HepG2 (cell line): Measurements from ENCODE around the gene CSNK1D. TPM values are rescaled to one million over a fixed set of nuclear protein-coding genes. Genes with fewer than 3 reads are reported as not detected.

ENCODE experiments used
- ATAC-seq: fragments of 200-7000 bp; cut with Tn5 transposase; 3 replicates; pipeline ENCODE4 v1.9.1; 2020; ENCODE audit warnings: mild to moderate bottlenecking, moderate library complexity
- BruUV-seq: library from RNA; stranded (reverse); fragments of 400-500 nt; replicated peaks from 2 replicates; lab custom pipeline; 2021; lab: Mats Ljungman, UMichigan
- CTCF ChIA-PET: fragments of 300-600 bp; formaldehyde crosslinking; extraction: SDS; loops from one replicate; lab custom pipeline; 2021; ENCODE audit warnings: low total read pairs, inconsistent platforms, low intra/inter-chr PET ratio; lab: Yijun Ruan, JAX
- POLR2A ChIA-PET: fragments of 350-600 bp; sonication (Branson Sonifier 250); formaldehyde crosslinking; loops from one replicate; lab custom pipeline; 2020; ENCODE audit warnings: antibody characterized with exemption, inconsistent platforms; lab: Yijun Ruan, JAX
- DNase-seq: peaks from one replicate; pipeline ENCODE4 v3.0.0-alpha.2; 2015; ENCODE audit warnings: low spot score
- FAIRE-seq: peaks from 3 replicates; lab custom pipeline; 2011; peaks lifted over from hg19 to GRCh38; lab: Jason Lieb, UNC
- H2AFZ ChIP-seq: one replicate; pipeline ENCODE4 v1.6.1; 2011; ENCODE audit warnings: low read length, inconsistent platforms
- H3K27ac ChIP-seq: fragments of 300-600 bp; 3 replicates; pipeline ENCODE4 v1.8.0; 2011; ENCODE audit warnings: mixed run types, mild to moderate bottlenecking, mixed read lengths, low read length, inconsistent platforms; ENCODE audit not compliant: insufficient read depth; ENCODE audit errors: extremely low read length
- H3K27me3 ChIP-seq, 2 experiments: fragments of 200-600 bp in 1 of 2; 2 replicates in 1 of 2; 3 replicates in 1 of 2; pipeline versions ENCODE4 v1.6.0 to v1.8.0; 2011; ENCODE audit warnings: low read length in 2 of 2, mild to moderate bottlenecking in 2 of 2, moderate library complexity in 2 of 2, inconsistent platforms in 1 of 2; ENCODE audit not compliant: insufficient read depth in 2 of 2, control insufficient read depth in 1 of 2
- H3K36me3 ChIP-seq, 2 experiments: fragments of 200-600 bp in 1 of 2; replicated peaks in 1 of 2; 2 replicates in 1 of 2; 3 replicates in 1 of 2; pipeline versions ENCODE4 v1.5.1 to v1.8.0; 2011; ENCODE audit warnings: low read length in 2 of 2, inconsistent platforms in 1 of 2; ENCODE audit not compliant: insufficient read depth in 2 of 2, control insufficient read depth in 1 of 2
- H3K4me1 ChIP-seq: 2 replicates; pipeline ENCODE4 v1.5.1; 2012; ENCODE audit warnings: low read length, inconsistent platforms; ENCODE audit not compliant: insufficient read depth
- H3K4me2 ChIP-seq: 2 replicates; pipeline ENCODE4 v1.6.0; 2011; ENCODE audit warnings: low read depth, low read length, inconsistent platforms
- H3K4me3 ChIP-seq, 3 experiments: fragments of 200-600 bp in 1 of 3; sonication (generic), shearing (Covaris generic) in 1 of 3; replicated peaks in 1 of 3; 2 replicates each; pipeline ENCODE4 v1.5.1; 2011 to 2016; ENCODE audit warnings: low read length in 3 of 3, inconsistent platforms in 2 of 3, low read depth in 2 of 3, mild to moderate bottlenecking in 2 of 3, control low read depth in 1 of 3, mixed read lengths in 1 of 3; ENCODE audit not compliant: insufficient read depth in 1 of 3
- H3K79me2 ChIP-seq: one replicate; pipeline ENCODE4 v1.6.1; 2011; ENCODE audit warnings: low read length, inconsistent platforms; ENCODE audit not compliant: insufficient read depth
- H3K9ac ChIP-seq: 2 replicates; pipeline ENCODE4 v1.6.0; 2011; ENCODE audit warnings: mild to moderate bottlenecking, low read depth, low read length, inconsistent platforms; ENCODE audit not compliant: insufficient read depth
- H3K9me3 ChIP-seq: 2 replicates; pipeline ENCODE4 v1.5.1; 2012; ENCODE audit warnings: mild to moderate bottlenecking, low read length
- H4K20me1 ChIP-seq: 2 replicates; pipeline ENCODE4 v1.6.0; 2011; ENCODE audit warnings: inconsistent platforms, mild to moderate bottlenecking, low read length, moderate library complexity; ENCODE audit not compliant: insufficient read depth
- ATF7-NPFF ChIP-seq: sonication (generic); formaldehyde crosslinking; IDR thresholded peaks from 2 replicates; pipeline ENCODE4 v1.8.1; 2023; ENCODE audit warnings: mild to moderate bottlenecking, low read depth, missing genetic modification reagents, moderate library complexity
- CHD2 ChIP-seq: IDR thresholded peaks from 2 replicates; pipeline ENCODE4 v1.6.1; 2011; ENCODE audit warnings: low read depth, low read length, improper control_type of control experiment
- DRAP1 ChIP-seq: IDR thresholded peaks from 2 replicates; pipeline ENCODE4 v1.6.1; 2016; ENCODE audit warnings: missing genetic modification reagents, missing compliant biosample characterization
- FOXK1 ChIP-seq: sonication (generic); formaldehyde crosslinking; IDR thresholded peaks from 2 replicates; pipeline ENCODE4 v1.4.0; 2020; ENCODE audit warnings: low read depth, missing genetic modification reagents, borderline replicate concordance
- HNRNPK ChIP-seq: fragments of 200-400 bp; formaldehyde crosslinking; IDR thresholded peaks from 2 replicates; pipeline ENCODE4 v1.6.1; 2018; ENCODE audit warnings: low read length, low read depth, moderate library complexity, mild to moderate bottlenecking; ENCODE audit not compliant: poor library complexity, severe bottlenecking
- ISL2 ChIP-seq: sonication (generic); formaldehyde crosslinking; IDR thresholded peaks from 2 replicates; pipeline ENCODE4 v1.5.0; 2020; ENCODE audit warnings: missing genetic modification reagents
- JUND ChIP-seq: sonication (generic); formaldehyde crosslinking; IDR thresholded peaks from 2 replicates; pipeline ENCODE4 v1.8.0; 2022; ENCODE audit warnings: mild to moderate bottlenecking, missing genetic modification reagents
- MAFK ChIP-seq, 2 experiments: IDR thresholded peaks in 1 of 2; conservative IDR thresholded peaks in 1 of 2; 2 replicates each; pipeline ENCODE4 v1.6.1; 2011; ENCODE audit warnings: improper control_type of control experiment in 2 of 2, low read length in 2 of 2
- MYPOP ChIP-seq: sonication (generic); formaldehyde crosslinking; IDR thresholded peaks from 2 replicates; pipeline ENCODE4 v1.8.1; 2023; ENCODE audit warnings: mild to moderate bottlenecking, moderate library complexity, missing genetic modification reagents
- POLR2AphosphoS2 ChIP-seq: IDR thresholded peaks from 2 replicates; pipeline ENCODE4 v1.6.1; 2011; ENCODE audit warnings: low read depth, low read length, improper control_type of control experiment
- PRPF4 ChIP-seq: fragments of 200-400 bp; formaldehyde crosslinking; IDR thresholded peaks from 2 replicates; pipeline ENCODE4 v1.6.1; 2016; ENCODE audit warnings: low read length, low read depth; ENCODE audit not compliant: poor library complexity, severe bottlenecking
- ZNF280D ChIP-seq: sonication (generic); formaldehyde crosslinking; IDR thresholded peaks from 2 replicates; pipeline ENCODE4 v1.5.1; 2020; ENCODE audit warnings: mild to moderate bottlenecking, missing genetic modification reagents
- ZNF790 ChIP-seq: sonication (generic); formaldehyde crosslinking; IDR thresholded peaks from 2 replicates; pipeline ENCODE4 v1.8.0; 2022; ENCODE audit warnings: missing genetic modification reagents, mild to moderate bottlenecking, borderline replicate concordance
- ZXDC ChIP-seq: sonication (generic); formaldehyde crosslinking; IDR thresholded peaks from 2 replicates; pipeline ENCODE4 v1.5.0; 2020; ENCODE audit warnings: mild to moderate bottlenecking, missing genetic modification reagents
- WGBS: methylation state at CpG from one replicate; pipeline ENCODE4 v1.1.6; 2017; ENCODE audit warnings: low lambda C conversion rate; 5-methylcytosine and 5-hydroxymethylcytosine counted together
- in situ Hi-C: cut with HindIII; loops from 2 replicates; pipeline ENCODE4 v1.10.0; 2017; ENCODE audit warnings: low pct_unique_long_range_greater_than_20kb; ENCODE audit not compliant: extremely low pct_ligation_motif_present
- intact Hi-C: fragments of 100-400 bp; cut with micrococcal nuclease; formaldehyde crosslinking; loops from one replicate; pipeline ENCODE4 v1.10.0; 2022; ENCODE audit not compliant: unreplicated experiment
- polyA plus RNA-seq, 8 experiments: library from polyadenylated mRNA; depleted of rRNA in 3 of 8; stranded (reverse) in 7 of 8; unstranded in 1 of 8; fragments of >200 nt; fragmentation: Illumina TruSeq in 4 of 8; extraction: Trizol in 4 of 8; gene quantifications; 2 replicates each; pipeline versions ENCODE4 v1.2.1 to v1.2.3, GENCODE V29; 2011 to 2016; ENCODE audit warnings: low read depth in 4 of 8, missing spikeins in 1 of 8, mixed read lengths in 1 of 8; ENCODE audit not compliant: insufficient read depth in 1 of 8
- total RNA-seq, 5 experiments: library from RNA; depleted of rRNA; stranded (reverse); fragments of >200 nt; fragmentation: Illumina TruSeq; extraction: Trizol; gene quantifications; 2 replicates each; pipeline ENCODE4 v1.2.3, GENCODE V29; 2016; ENCODE audit warnings: low read depth in 1 of 5

Gene CSNK1D
- total and polyA plus RNA-seq, 2 of the 13 experiments (the other 11 are each of a cell fraction or from before 2014, with no cell fraction given), result 31.5 to 128 TPM

GRCh38 chr17:82236142-82236971 lies 37.1 kb downstream of the CSNK1D start:
- FAIRE-seq (peak; percentile 93), ATAC-seq (peak; percentile 52), DNase-seq (peak; percentile 92)
- H3K4me1 ChIP-seq, result peaks cover 94% of the 10 kb centered on the region
- 66% methylated on average over 34 of the region's 44 CpGs for WGBS
- in situ Hi-C loops, result no loop called here
- peaks cover 100% of the 10 kb centered on the region for H4K20me1 ChIP-seq
- no peaks in the 10 kb centered on the region; a peak in 1 of 5 replicates for H3K27me3 ChIP-seq
- H3K27ac ChIP-seq, result peak overlapping the region; percentile 59
- POLR2A ChIA-PET, result interaction anchor here (0.7 to 2.6 kb wide), 22 partner anchors 8 to 245 kb away, joined by 3 to 23 read pairs (median 5); partner anchors contain the start of genes CCDC57 and CD7
- no peak overlapping the region; the same call in 1 of the 2 replicates for H3K4me2 ChIP-seq
- H3K4me3 ChIP-seq, result peak overlapping the region in 1 of 3 experiments; percentile 27; a peak in 1 of 6 replicates
- H2AFZ ChIP-seq, result no peak overlapping the region
- CTCF ChIA-PET, result interaction anchor here (0.7 to 1.2 kb wide), 4 partner anchors 30 to 85 kb away, joined by 3 to 7 read pairs (median 3); no protein-coding TSS in a partner anchor
- intact Hi-C loops, result loop anchor here (2.0 to 10.0 kb wide), 2 partner anchors 30 to 132 kb away; no protein-coding TSS in a partner anchor
- H3K9me3 ChIP-seq, result no peaks in the 10 kb centered on the region
- BruUV-seq, result no TSS peak
- H3K79me2 ChIP-seq, result peaks cover 55% of the 10 kb centered on the region
- peak overlapping the region; percentile 16; the same call in 1 of the 2 replicates for H3K9ac ChIP-seq
- peaks cover 35 to 44% of the 10 kb centered on the region in 2 experiments for H3K36me3 ChIP-seq
- TF ChIP-seq ATF7-NPFF (CRISPR knock-in tag), result peak; percentile 99
- 0 out of 2 replicates have a peak, but pooled peaks have one; percentile 8 for TF ChIP-seq CHD2
- TF ChIP-seq MAFK (conservative IDR thresholded peaks at IDR 0.05 in 1 of 2, IDR thresholded peaks at IDR 0.05 in 1 of 2; ENCODE audit: low read length in 2 of 2), result no peak
- peak; percentile 84; the same call in 1 of the 2 replicates for TF ChIP-seq ZNF790 (CRISPR knock-in tag)
- peak; percentile 93 for TF ChIP-seq MYPOP (CRISPR knock-in tag)
- peak; percentile 87 for TF ChIP-seq ISL2 (CRISPR knock-in tag)
- peak; percentile 98 for TF ChIP-seq ZXDC
- peak; percentile 74 for TF ChIP-seq DRAP1 (CRISPR knock-in tag)
- no peak for TF ChIP-seq PRPF4
- TF ChIP-seq FOXK1, result peak; percentile 80
- peak; percentile 81 for TF ChIP-seq ZNF280D
- peak; percentile 78 for TF ChIP-seq HNRNPK
- TF ChIP-seq JUND (CRISPR knock-in tag), result no peak
- TF ChIP-seq POLR2AphosphoS2, result peak; percentile 40
